K562 (cell line): ENCODE data around the gene MAST1. TPM values are rescaled to one million over a fixed set of nuclear protein-coding genes. Genes with fewer than 3 reads are reported as not detected.

ENCODE experiments used
- BRD9 ChIP-seq: fragments of 450-650 bp; IDR thresholded peaks from 2 replicates; pipeline ENCODE4 v1.6.1; 2018; ENCODE audit warnings: low read depth; ENCODE audit not compliant: partially characterized antibody
- FOXA3 ChIP-seq, 2 experiments: fragments of 450-650 bp in 1 of 2; sonication (generic) in 1 of 2; formaldehyde crosslinking; IDR thresholded peaks in 1 of 2; conservative IDR thresholded peaks in 1 of 2; 2 replicates each; pipeline versions ENCODE4 v1.4.0 to v1.8.0; 2020 to 2022; ENCODE audit warnings: mild to moderate bottlenecking in 2 of 2, missing genetic modification reagents in 1 of 2
- HDAC1 ChIP-seq, 2 experiments: fragments of 450-650 bp; IDR thresholded peaks; 2 replicates each; pipeline ENCODE4 v1.6.1; 2016 to 2017; ENCODE audit warnings: inconsistent platforms in 1 of 2, mild to moderate bottlenecking in 1 of 2, moderate library complexity in 1 of 2
- KLF6 ChIP-seq: fragments of 250-450 bp; sonication (Bioruptor Pico); IDR thresholded peaks from 2 replicates; pipeline ENCODE4 v1.4.0; 2020; ENCODE audit warnings: mild to moderate bottlenecking, moderate library complexity, borderline replicate concordance
- POU5F1 ChIP-seq: fragments of 150-350 bp; IDR thresholded peaks from 2 replicates; pipeline ENCODE4 v1.6.1; 2014; ENCODE audit warnings: borderline replicate concordance, low read length, low read depth, mild to moderate bottlenecking; ENCODE audit not compliant: partially characterized antibody
- TAF7 ChIP-seq: fragments of 450-650 bp; IDR thresholded peaks from 2 replicates; pipeline ENCODE4 v1.6.1; 2016; ENCODE audit warnings: missing genetic modification characterization, missing compliant biosample characterization
- TCF7 ChIP-seq: sonication (generic); IDR thresholded peaks from 2 replicates; pipeline ENCODE4 v1.6.1; 2016; ENCODE audit warnings: antibody characterized with exemption, borderline replicate concordance
- ZNF217 ChIP-seq: sonication (generic); formaldehyde crosslinking; IDR thresholded peaks from 2 replicates; pipeline ENCODE4 v1.8.0; 2022; ENCODE audit warnings: mild to moderate bottlenecking, missing genetic modification reagents
- ZNF57 ChIP-seq: fragments of 450-650 bp; formaldehyde crosslinking; IDR thresholded peaks from 2 replicates; pipeline ENCODE4 v1.4.0; 2020; ENCODE audit warnings: mild to moderate bottlenecking, moderate library complexity
- polyA plus RNA-seq, 8 experiments: library from polyadenylated mRNA; depleted of rRNA in 4 of 8; stranded (reverse) in 5 of 8; unstranded in 3 of 8; fragments of >200 nt; fragmentation: Nextera tagmentation in 2 of 8; fragmentation: Illumina TruSeq in 1 of 8; extraction: Ambion mirVana in 2 of 8; extraction: Trizol in 1 of 8; gene quantifications; 2 replicates each; pipeline versions ENCODE4 v1.2.1 to v1.2.3, GENCODE V29; 2011 to 2014; ENCODE audit warnings: inconsistent platforms in 1 of 8, missing spikeins in 1 of 8
- total RNA-seq, 7 experiments: library from RNA; depleted of rRNA in 6 of 7; stranded (reverse); fragments of >200 nt in 6 of 7; fragmentation: Illumina TruSeq in 2 of 7; extraction: Trizol in 2 of 7; gene quantifications; 2 replicates each; pipeline versions ENCODE4 v1.2.1 to v1.2.3, GENCODE V29; 2011 to 2021; ENCODE audit warnings: low replicate concordance in 1 of 7
- TF ChIP-seq, protein P1 (sequence below), 2 experiments: fragments of 450-650 bp in 1 of 2; sonication (generic) in 1 of 2; formaldehyde crosslinking; conservative IDR thresholded peaks; 2 replicates each; pipeline versions ENCODE4 v1.4.0 to v1.8.1; 2020 to 2022; ENCODE audit warnings: mild to moderate bottlenecking in 1 of 2, missing genetic modification reagents in 1 of 2
- TF ChIP-seq, protein P2 (sequence below): fragments of 250-450 bp; sonication (Bioruptor Pico); IDR thresholded peaks from 2 replicates; pipeline ENCODE4 v1.8.0; 2022; ENCODE audit warnings: moderate library complexity, mild to moderate bottlenecking, inconsistent platforms
- TF ChIP-seq, protein P3 (sequence below): fragments of 150-350 bp; conservative IDR thresholded peaks from 2 replicates; pipeline ENCODE4 v1.6.1; 2014; ENCODE audit warnings: low read length
- TF ChIP-seq, protein P4 (sequence below): fragments of 250-450 bp; sonication (Bioruptor Pico); IDR thresholded peaks from 2 replicates; pipeline ENCODE4 v1.5.1; 2021; ENCODE audit warnings: mild to moderate bottlenecking
- TF ChIP-seq, protein P5 (sequence below): sonication (generic); formaldehyde crosslinking; IDR thresholded peaks from 2 replicates; pipeline ENCODE4 v1.8.0; 2023; ENCODE audit warnings: mild to moderate bottlenecking, missing genetic modification reagents
- TF ChIP-seq, protein P6 (sequence below): fragments of 450-650 bp; IDR thresholded peaks from 2 replicates; pipeline ENCODE4 v1.6.1; 2016; ENCODE audit warnings: low read depth, mild to moderate bottlenecking, moderate library complexity

The MAST1 gene
- total and polyA plus RNA-seq, 9 of the 15 experiments (the other 6 are each of a cell fraction or from before 2014, with no cell fraction given) = 0.48 to 10.3 (median 3.9) TPM

DNA sequence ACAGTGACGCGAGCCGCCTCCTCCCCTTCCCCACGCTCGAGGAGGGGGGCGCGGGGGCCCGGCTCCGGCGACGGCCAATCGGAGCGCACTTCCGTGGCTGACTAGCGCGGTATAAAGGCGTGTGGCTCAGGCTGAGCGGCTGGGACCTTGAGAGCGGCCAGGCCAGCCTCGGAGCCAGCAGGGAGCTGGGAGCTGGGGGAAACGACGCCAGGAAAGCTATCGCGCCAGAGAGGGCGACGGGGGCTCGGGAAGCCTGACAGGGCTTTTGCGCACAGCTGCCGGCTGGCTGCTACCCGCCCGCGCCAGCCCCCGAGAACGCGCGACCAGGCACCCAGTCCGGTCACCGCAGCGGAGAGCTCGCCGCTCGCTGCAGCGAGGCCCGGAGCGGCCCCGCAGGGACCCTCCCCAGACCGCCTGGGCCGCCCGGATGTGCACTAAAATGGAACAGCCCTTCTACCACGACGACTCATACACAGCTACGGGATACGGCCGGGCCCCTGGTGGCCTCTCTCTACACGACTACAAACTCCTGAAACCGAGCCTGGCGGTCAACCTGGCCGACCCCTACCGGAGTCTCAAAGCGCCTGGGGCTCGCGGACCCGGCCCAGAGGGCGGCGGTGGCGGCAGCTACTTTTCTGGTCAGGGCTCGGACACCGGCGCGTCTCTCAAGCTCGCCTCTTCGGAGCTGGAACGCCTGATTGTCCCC lies 46.8 kb upstream of the MAST1 start, which contains the start of gene JUNB (continued):
- TF ChIP-seq FOXA3 (CRISPR knock-in tag; conservative IDR thresholded peaks at IDR 0.05 in 1 of 2, IDR thresholded peaks at IDR 0.05 in 1 of 2) (peak in 1 of 2 experiments; percentile 92; a peak in 2 of 4 replicates), HDAC1 (IDR thresholded peaks at IDR 0.05) (no peak; a peak in 3 of 4 replicates), TAF7 (tag) (peak; percentile 91), KLF6 (CRISPR knock-in tag) (no peak), BRD9 (no peak), TCF7 (peak; percentile 45; the same call in 1 of the 2 replicates), ZNF217 (no peak), ZNF57 (CRISPR knock-in tag) (no peak), POU5F1 (no peak)
- TF ChIP-seq, protein P1, sequence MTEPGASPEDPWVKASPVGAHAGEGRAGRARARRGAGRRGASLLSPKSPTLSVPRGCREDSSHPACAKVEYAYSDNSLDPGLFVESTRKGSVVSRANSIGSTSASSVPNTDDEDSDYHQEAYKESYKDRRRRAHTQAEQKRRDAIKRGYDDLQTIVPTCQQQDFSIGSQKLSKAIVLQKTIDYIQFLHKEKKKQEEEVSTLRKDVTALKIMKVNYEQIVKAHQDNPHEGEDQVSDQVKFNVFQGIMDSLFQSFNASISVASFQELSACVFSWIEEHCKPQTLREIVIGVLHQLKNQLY (CRISPR knock-in tag; conservative IDR thresholded peaks at IDR 0.05) = 0 out of 4 replicates have a peak, but pooled peaks of 1 of the 2 experiments have one; percentile 88
- TF ChIP-seq, protein P2, sequence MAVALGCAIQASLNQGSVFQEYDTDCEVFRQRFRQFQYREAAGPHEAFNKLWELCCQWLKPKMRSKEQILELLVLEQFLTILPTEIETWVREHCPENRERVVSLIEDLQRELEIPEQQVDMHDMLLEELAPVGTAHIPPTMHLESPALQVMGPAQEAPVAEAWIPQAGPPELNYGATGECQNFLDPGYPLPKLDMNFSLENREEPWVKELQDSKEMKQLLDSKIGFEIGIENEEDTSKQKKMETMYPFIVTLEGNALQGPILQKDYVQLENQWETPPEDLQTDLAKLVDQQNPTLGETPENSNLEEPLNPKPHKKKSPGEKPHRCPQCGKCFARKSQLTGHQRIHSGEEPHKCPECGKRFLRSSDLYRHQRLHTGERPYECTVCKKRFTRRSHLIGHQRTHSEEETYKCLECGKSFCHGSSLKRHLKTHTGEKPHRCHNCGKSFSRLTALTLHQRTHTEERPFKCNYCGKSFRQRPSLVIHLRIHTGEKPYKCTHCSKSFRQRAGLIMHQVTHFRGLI (CRISPR knock-in tag) = no peak
- TF ChIP-seq, protein P3, sequence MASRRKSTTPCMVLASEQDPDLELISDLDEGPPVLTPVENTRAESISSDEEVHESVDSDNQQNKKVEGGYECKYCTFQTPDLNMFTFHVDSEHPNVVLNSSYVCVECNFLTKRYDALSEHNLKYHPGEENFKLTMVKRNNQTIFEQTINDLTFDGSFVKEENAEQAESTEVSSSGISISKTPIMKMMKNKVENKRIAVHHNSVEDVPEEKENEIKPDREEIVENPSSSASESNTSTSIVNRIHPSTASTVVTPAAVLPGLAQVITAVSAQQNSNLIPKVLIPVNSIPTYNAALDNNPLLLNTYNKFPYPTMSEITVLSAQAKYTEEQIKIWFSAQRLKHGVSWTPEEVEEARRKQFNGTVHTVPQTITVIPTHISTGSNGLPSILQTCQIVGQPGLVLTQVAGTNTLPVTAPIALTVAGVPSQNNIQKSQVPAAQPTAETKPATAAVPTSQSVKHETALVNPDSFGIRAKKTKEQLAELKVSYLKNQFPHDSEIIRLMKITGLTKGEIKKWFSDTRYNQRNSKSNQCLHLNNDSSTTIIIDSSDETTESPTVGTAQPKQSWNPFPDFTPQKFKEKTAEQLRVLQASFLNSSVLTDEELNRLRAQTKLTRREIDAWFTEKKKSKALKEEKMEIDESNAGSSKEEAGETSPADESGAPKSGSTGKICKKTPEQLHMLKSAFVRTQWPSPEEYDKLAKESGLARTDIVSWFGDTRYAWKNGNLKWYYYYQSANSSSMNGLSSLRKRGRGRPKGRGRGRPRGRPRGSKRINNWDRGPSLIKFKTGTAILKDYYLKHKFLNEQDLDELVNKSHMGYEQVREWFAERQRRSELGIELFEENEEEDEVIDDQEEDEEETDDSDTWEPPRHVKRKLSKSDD = 0 out of 2 replicates have a peak, but pooled peaks have one; percentile 54
- TF ChIP-seq, protein P4, sequence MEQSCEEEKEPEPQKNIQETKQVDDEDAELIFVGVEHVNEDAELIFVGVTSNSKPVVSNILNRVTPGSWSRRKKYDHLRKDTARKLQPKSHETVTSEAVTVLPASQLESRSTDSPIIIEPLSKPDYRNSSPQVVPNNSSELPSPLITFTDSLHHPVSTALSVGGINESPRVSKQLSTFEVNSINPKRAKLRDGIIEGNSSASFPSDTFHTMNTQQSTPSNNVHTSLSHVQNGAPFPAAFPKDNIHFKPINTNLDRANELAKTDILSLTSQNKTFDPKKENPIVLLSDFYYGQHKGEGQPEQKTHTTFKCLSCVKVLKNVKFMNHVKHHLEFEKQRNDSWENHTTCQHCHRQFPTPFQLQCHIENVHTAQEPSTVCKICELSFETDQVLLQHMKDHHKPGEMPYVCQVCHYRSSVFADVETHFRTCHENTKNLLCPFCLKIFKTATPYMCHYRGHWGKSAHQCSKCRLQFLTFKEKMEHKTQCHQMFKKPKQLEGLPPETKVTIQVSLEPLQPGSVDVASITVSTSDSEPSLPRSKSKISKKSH (CRISPR knock-in tag) = no peak
- TF ChIP-seq, protein P5, sequence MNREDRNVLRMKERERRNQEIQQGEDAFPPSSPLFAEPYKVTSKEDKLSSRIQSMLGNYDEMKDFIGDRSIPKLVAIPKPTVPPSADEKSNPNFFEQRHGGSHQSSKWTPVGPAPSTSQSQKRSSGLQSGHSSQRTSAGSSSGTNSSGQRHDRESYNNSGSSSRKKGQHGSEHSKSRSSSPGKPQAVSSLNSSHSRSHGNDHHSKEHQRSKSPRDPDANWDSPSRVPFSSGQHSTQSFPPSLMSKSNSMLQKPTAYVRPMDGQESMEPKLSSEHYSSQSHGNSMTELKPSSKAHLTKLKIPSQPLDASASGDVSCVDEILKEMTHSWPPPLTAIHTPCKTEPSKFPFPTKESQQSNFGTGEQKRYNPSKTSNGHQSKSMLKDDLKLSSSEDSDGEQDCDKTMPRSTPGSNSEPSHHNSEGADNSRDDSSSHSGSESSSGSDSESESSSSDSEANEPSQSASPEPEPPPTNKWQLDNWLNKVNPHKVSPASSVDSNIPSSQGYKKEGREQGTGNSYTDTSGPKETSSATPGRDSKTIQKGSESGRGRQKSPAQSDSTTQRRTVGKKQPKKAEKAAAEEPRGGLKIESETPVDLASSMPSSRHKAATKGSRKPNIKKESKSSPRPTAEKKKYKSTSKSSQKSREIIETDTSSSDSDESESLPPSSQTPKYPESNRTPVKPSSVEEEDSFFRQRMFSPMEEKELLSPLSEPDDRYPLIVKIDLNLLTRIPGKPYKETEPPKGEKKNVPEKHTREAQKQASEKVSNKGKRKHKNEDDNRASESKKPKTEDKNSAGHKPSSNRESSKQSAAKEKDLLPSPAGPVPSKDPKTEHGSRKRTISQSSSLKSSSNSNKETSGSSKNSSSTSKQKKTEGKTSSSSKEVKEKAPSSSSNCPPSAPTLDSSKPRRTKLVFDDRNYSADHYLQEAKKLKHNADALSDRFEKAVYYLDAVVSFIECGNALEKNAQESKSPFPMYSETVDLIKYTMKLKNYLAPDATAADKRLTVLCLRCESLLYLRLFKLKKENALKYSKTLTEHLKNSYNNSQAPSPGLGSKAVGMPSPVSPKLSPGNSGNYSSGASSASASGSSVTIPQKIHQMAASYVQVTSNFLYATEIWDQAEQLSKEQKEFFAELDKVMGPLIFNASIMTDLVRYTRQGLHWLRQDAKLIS = peak; percentile 99
- TF ChIP-seq, protein P6, sequence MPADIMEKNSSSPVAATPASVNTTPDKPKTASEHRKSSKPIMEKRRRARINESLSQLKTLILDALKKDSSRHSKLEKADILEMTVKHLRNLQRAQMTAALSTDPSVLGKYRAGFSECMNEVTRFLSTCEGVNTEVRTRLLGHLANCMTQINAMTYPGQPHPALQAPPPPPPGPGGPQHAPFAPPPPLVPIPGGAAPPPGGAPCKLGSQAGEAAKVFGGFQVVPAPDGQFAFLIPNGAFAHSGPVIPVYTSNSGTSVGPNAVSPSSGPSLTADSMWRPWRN = no peak
